HG03108 (cell line): Measurements from ENCODE around the gene SMIM9.
"Not testable (repeated sequence)": the region's sequence is repeated elsewhere in the genome, so short reads cannot be mapped to it uniquely, and the experiment has no call there.

ENCODE experiments used
- ATAC-seq: cut with Tn5 transposase; IDR thresholded peaks from one replicate; pipeline ENCODE4 v1.9.1; 2021; ENCODE audit warnings: moderate library complexity; ENCODE audit not compliant: unreplicated experiment

Gene SMIM9

GRCh38 chrX:154816326-154816898 lies 18.1 kb downstream of the SMIM9 start:
- not testable (repeated sequence) for ATAC-seq

- ATAC-seq = no peak
These were observed 19.1 kb downstream of the SMIM9 start for GRCh38 chrX:154815274-154815818.

GRCh38 chrX:154813801-154814200 lies 20.7 kb downstream of the SMIM9 start:
- no peak for ATAC-seq

- no peak for ATAC-seq
These were observed 21.9 kb downstream of the SMIM9 start for GRCh38 chrX:154812341-154813101.

- ATAC-seq = no peak
These were observed 24.4 kb downstream of the SMIM9 start for GRCh38 chrX:154809939-154810665.

DNA sequence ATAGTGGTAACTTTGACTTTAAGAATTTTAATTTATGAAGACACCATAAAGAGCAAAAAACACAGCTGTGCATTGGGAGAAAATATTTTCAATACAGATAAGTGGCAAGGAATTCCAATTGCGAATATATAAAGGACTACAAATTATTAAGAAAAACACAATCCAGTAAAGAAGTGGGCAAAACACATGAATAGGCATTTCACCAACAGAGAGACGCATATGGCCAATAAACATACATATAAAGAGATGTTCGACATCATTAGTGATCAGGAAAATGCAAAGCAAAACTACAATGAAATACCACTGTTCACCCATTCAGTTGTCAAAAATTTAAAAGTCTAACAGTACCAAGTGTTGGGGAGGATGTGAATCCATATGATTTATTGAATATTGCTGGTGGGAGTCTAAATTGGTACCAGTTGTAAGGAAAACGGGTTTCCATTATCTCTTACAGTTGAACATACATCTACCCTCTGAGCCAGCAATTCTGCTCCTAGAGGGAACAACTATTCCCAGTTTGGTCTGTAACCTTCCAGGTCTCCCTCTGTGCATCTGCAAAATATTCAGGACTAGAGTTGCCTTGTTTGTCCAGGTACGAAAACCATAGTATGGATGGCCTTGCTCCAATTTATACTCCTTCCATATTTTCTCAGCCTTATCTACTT lies 27.5 kb downstream of the SMIM9 start:
- ATAC-seq = no peak

- ATAC-seq = no peak
These were observed 28.8 kb downstream of the SMIM9 start for GRCh38 chrX:154805696-154806091.

DNA sequence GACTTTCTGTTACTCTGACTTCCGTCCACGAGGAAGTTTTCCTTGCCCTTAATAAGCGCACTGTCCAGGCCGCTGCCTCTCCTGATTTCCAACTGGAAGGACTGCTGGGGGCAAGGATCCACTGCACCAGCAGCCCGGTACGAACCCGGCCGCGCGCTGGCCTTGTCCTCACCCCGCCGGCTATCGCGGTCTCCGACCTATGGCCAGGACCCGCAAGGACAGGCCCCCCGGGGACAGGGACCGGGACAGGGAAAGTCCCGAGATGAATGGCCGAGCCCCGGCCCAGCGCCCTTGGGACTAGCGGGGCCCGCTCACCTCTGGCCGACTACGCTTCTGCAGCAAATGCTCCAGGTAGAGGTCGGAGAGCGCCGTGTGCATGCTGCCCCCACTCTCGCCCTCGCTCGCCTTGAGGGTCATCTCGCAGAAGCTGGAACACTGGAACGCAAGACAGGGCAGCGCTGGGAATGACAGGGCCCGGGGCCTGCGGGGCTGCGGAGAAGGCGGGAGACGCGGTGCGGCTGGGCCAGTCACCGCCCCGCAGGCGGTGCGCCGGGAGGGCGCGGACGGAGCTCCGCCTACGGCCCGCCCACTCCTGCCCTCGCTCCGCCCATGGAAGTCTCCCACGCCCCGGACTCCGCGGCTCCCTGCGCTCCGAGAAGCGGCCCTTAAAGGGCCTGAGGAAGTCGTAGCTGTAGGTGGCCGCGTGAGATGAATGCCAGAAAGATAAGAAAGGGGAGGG lies 29.3 kb downstream of the SMIM9 start, which contains the start of gene MPP1:
Gene MPP1, minus strand, starts transcription at position 529 of the 739 bp plus-strand sequence. Its CDS starts 112 bp downstream, at position 417.
- peak; percentile 94 for ATAC-seq

GRCh38 chrX:154804261-154804956 lies 30.1 kb downstream of the SMIM9 start:
- no peak for ATAC-seq

- ATAC-seq = no peak
These were observed 31.5 kb downstream of the SMIM9 start for GRCh38 chrX:154802947-154803346.

- no peak for ATAC-seq
These were observed 33.8 kb downstream of the SMIM9 start for GRCh38 chrX:154800478-154801210.

GRCh38 chrX:154799556-154800348 lies 34.7 kb downstream of the SMIM9 start:
- ATAC-seq = no peak

GRCh38 chrX:154797006-154797405 lies 37.5 kb downstream of the SMIM9 start:
- ATAC-seq = no peak

- no peak for ATAC-seq
These were observed 39.4 kb downstream of the SMIM9 start for GRCh38 chrX:154795016-154795415.

GRCh38 chrX:154793084-154793795 lies 41.2 kb downstream of the SMIM9 start:
- no peak for ATAC-seq

DNA sequence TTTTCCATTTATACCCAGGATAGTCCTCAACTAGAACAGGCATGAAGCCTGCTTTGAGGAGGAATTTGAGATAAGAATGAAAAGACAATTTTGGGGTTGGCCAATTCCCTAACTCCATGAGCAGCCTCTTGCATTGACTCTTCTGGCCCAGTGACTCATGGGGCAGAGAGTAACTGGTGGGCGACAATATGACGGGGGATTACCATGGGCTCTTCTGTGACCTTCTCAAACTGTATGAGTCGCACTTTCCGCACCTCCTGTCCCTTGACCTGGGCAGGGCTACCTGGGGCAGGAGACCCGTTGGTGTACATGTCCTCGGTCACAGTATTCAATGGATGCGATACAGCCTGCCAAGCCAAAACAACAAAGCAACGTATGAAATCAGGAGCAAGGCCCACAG lies 42.5 kb downstream of the SMIM9 start:
- no peak for ATAC-seq

- ATAC-seq = no peak
These were observed 43.0 kb downstream of the SMIM9 start for GRCh38 chrX:154791467-154791866.

GRCh38 chrX:154785716-154786115 lies 48.7 kb downstream of the SMIM9 start:
- no peak for ATAC-seq
